Testis (tissue), 3 donors: ENCODE data around the gene CDH23. TPM values are rescaled to one million over a fixed set of nuclear protein-coding genes. Genes with fewer than 3 reads are reported as not detected.
A peak's percentile ranks its signal among the peaks of the same experiment; 100 is the strongest.

Source experiments
- DNase-seq: peaks from one replicate; pipeline ENCODE4 v3.0.0-alpha.2; 2019
- H3K27ac ChIP-seq, 2 donors: fragments of 200-600 bp; sonication (generic); one replicate each; pipeline ENCODE4 v1.5.1; 2019
- H3K27me3 ChIP-seq: fragments of 200-600 bp; sonication (generic); one replicate; pipeline ENCODE4 v1.5.1; 2019
- H3K36me3 ChIP-seq: fragments of 200-600 bp; sonication (generic); one replicate; pipeline ENCODE4 v1.5.1; 2017; ENCODE audit warnings: low read depth; ENCODE audit errors: missing control alignments
- H3K4me1 ChIP-seq: fragments of 200-600 bp; sonication (generic); one replicate; pipeline ENCODE4 v1.5.1; 2019
- H3K4me3 ChIP-seq, 2 donors: fragments of 200-600 bp; sonication (generic); one replicate each; pipeline ENCODE4 v1.5.1; 2017 to 2019
- H3K9me3 ChIP-seq: fragments of 200-600 bp; sonication (generic); one replicate; pipeline ENCODE4 v1.5.1; 2017
- POLR2A ChIP-seq: fragments of 450-650 bp; IDR thresholded peaks from one replicate; pipeline ENCODE4 v1.6.1; 2017; ENCODE audit warnings: antibody characterized with exemption, mild to moderate bottlenecking, moderate library complexity
- WGBS, 2 donors: methylation state at CpG; one replicate each; pipeline ENCODE4 v1.1.5; 2018; 5-methylcytosine and 5-hydroxymethylcytosine counted together
- intact Hi-C: fragments of 100-400 bp; cut with DNase I; formaldehyde crosslinking; loops from one replicate; pipeline ENCODE4 v1.15.1; 2023; ENCODE audit warnings: low total_unique reads
- polyA plus RNA-seq: library from polyadenylated mRNA; stranded (reverse); fragments of 350-450 nt; fragmentation: Illumina TruSeq; extraction: RNeasy Lipid Tissue Mini Kit (QIAGEN cat#74804); gene quantifications from one replicate; pipeline ENCODE4 v1.2.3, GENCODE V29; 2014; ENCODE audit warnings: low read depth, low replicate concordance; ENCODE audit not compliant: insufficient read depth
- total RNA-seq, 2 donors: library from RNA; depleted of rRNA; stranded (reverse); fragments of >200 nt; gene quantifications; one replicate each; pipeline ENCODE4 v1.2.3, GENCODE V29; 2016
- TF ChIP-seq, protein P1 (sequence below), 3 experiments: fragments of 450-650 bp in 2 of 3; fragments of 200-600 bp in 1 of 3; sonication (generic) in 1 of 3; IDR thresholded peaks; one replicate each; pipeline ENCODE4 v1.5.1; 2016 to 2019; ENCODE audit warnings: antibody characterized with exemption in 3 of 3, mild to moderate bottlenecking in 2 of 3, moderate library complexity in 1 of 3

CDH23 gene
- total and polyA plus RNA-seq, 3 donors from 2014 or later, result 29.8 to 125 (median 81.7) TPM

DNA sequence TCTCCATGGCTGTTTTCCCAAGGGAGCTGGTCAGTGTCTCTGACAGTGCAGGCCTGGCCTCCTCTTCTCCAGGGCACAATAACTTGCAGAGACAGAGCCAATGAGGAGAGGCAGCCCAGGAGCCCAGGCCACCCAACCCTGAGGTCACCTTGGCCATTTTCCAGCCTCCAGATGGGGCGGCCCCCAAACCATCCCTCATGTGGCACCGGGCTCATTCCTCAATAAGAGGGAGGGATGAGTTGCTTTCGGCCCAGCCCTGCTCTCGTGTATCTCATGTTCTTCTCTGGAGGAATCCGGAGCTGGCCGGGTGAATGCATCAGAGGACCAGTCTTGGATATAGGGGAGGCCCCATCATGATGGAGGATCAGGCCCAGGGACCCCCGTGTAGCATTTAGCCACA lies 223.9 kb downstream of the CDH23 start:
- H3K4me1 ChIP-seq, result peaks cover 21% of the 10 kb centered on the region
- H3K4me3 ChIP-seq, result no peak overlapping the region
- no peaks in the 10 kb centered on the region for H3K27me3 ChIP-seq
- DNase-seq, result no peak
- no peaks in the 10 kb centered on the region for H3K36me3 ChIP-seq
- H3K9me3 ChIP-seq, result no peaks in the 10 kb centered on the region
- TF ChIP-seq, protein P1, sequence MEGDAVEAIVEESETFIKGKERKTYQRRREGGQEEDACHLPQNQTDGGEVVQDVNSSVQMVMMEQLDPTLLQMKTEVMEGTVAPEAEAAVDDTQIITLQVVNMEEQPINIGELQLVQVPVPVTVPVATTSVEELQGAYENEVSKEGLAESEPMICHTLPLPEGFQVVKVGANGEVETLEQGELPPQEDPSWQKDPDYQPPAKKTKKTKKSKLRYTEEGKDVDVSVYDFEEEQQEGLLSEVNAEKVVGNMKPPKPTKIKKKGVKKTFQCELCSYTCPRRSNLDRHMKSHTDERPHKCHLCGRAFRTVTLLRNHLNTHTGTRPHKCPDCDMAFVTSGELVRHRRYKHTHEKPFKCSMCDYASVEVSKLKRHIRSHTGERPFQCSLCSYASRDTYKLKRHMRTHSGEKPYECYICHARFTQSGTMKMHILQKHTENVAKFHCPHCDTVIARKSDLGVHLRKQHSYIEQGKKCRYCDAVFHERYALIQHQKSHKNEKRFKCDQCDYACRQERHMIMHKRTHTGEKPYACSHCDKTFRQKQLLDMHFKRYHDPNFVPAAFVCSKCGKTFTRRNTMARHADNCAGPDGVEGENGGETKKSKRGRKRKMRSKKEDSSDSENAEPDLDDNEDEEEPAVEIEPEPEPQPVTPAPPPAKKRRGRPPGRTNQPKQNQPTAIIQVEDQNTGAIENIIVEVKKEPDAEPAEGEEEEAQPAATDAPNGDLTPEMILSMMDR (IDR thresholded peaks at IDR 0.05), result no peak
- no peak for TF ChIP-seq POLR2A
- intact Hi-C loops, result no loop called here
- WGBS, 2 donors, result 79 to 82% methylated on average over 7 of the region's 7 CpGs
- peak overlapping the region in 1 of 2 donors; percentile 68 for H3K27ac ChIP-seq

DNA sequence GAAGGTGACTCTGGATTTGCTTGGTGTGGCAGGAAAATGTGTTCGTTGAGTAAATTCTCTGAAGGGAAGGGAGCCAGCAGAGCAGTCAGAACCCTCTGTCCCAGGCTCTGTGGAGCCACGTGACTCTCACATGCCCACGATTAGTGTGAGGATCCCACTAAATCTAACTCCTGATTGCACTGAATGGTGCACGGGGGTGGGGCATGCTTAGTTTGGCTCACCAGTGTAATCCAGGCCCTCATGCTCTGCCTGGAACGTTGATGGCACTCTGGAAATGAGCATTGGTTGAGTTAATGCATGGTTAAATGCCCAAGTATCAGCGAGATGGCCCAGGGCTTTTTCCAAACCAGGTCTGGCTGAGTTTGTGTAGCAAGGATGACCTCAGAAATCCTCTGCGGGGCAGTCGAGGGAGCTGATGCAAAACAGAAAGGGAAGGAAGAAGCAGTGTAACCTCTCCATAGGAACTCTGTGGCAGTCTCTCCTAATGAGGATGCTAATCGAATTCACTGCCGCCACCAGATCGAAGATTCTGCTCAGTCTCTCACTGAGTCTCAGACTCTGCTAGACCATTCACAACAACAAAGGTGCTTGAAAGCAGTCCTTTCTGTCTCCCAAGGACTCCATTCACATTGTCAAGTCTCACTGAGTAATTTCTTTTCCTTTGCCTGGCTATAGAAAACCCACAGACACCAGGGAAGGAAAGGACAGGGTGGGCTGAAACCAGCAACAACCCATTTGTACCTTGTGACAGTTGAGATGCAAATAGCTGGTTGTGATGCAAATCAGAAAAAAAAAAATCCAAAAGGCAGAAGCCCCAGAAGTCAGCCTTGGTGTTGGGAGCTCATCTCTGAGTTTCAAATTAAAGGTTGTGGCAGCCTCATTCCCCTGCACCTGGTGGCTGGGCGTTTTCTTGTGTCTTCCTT lies 224.8 kb downstream of the CDH23 start:
- Histone ChIP-seq H3K4me1 (peaks cover 21% of the 10 kb centered on the region), H3K4me3 (no peak overlapping the region), H3K9me3 (no peaks in the 10 kb centered on the region), H3K27me3 (no peaks in the 10 kb centered on the region), H3K36me3 (no peaks in the 10 kb centered on the region), H3K27ac (peak overlapping the region in 1 of 2 donors; percentile 68)
- intact Hi-C loops, result no loop called here
- no peak for TF ChIP-seq POLR2A
- TF ChIP-seq, protein P1 (IDR thresholded peaks at IDR 0.05), result no peak
- WGBS, 2 donors, result 66 to 74% methylated on average over 10 to 12 of the region's 12 CpGs
- DNase-seq, result peak; percentile 79

DNA sequence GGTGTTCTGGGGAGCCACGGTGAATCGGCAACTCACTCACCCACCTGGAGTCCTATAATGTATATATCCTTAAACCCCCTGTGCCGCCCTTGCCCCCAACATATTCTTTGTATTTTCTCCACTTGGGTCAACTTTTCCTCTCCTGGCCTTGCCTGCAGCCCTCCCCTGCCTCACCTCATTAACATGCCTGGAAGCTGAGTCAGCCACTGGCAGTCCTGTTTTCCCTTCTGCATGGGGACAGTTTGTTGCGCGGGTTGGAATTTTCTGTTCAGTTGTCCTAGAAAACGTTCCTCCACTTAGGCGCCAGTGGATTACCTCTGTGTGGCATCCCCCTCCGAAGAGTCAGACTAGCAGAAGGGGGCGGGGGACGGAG lies 225.4 kb downstream of the CDH23 start:
- H3K27ac ChIP-seq, result peak overlapping the region in 1 of 2 donors; percentile 68
- peak; percentile 32 for DNase-seq
- WGBS, 2 donors, result 61 to 71% methylated on average over 10 of the region's 10 CpGs
- intact Hi-C loops, result no loop called here
- no peak overlapping the region for H3K4me3 ChIP-seq
- TF ChIP-seq, protein P1 (IDR thresholded peaks at IDR 0.05), result no peak
- H3K9me3 ChIP-seq, result no peaks in the 10 kb centered on the region
- H3K36me3 ChIP-seq, result no peaks in the 10 kb centered on the region
- no peaks in the 10 kb centered on the region for H3K27me3 ChIP-seq
- H3K4me1 ChIP-seq, result peaks cover 21% of the 10 kb centered on the region

DNA sequence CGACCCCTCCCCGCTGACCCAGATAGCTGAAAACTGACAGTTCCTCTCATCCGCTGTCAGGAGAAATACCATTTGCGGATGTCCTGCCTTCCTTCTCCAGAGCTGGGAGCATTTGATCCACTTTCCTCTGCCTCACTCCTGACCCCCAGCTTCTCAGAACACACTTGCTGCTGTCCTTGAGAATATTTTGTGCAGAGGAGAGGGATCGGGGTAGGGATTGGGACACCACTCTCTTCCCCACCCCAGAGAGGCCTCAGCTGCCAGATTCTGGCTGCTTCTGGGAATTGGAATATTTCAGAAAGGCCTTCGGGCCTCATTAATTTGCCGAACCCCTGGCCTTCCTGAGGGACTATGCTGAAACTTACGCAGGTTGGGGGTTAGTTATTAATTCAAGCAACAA lies 225.9 kb downstream of the CDH23 start:
- Histone ChIP-seq H3K36me3 (no peaks in the 10 kb centered on the region), H3K4me3 (no peak overlapping the region), H3K4me1 (peaks cover 21% of the 10 kb centered on the region), H3K27me3 (no peaks in the 10 kb centered on the region), H3K9me3 (no peaks in the 10 kb centered on the region), H3K27ac (no peak overlapping the region)
- intact Hi-C loops, result no loop called here
- peak; percentile 28 for DNase-seq
- TF ChIP-seq, protein P1 (IDR thresholded peaks at IDR 0.05), result no peak
- TF ChIP-seq POLR2A, result no peak
- WGBS, 2 donors, result 61 to 78% methylated on average over 8 of the region's 8 CpGs
